Activated gamma-delta T cell treated with anti-CD3 and anti-CD28 coated beads, Interleukin-2, amount 50 U/mL, for 16 hours (primary cell): ENCODE measurements around the gene SYCE3.
"Not testable (repeated sequence)": the region's sequence is repeated elsewhere in the genome, so short reads cannot be mapped to it uniquely, and the experiment has no call there.

Experiments
- DNase-seq: peaks from one replicate; pipeline ENCODE4 v3.0.0-alpha.2; 2020; ENCODE audit warnings: low read depth

SYCE3 gene, protein sequence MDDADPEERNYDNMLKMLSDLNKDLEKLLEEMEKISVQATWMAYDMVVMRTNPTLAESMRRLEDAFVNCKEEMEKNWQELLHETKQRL

DNA sequence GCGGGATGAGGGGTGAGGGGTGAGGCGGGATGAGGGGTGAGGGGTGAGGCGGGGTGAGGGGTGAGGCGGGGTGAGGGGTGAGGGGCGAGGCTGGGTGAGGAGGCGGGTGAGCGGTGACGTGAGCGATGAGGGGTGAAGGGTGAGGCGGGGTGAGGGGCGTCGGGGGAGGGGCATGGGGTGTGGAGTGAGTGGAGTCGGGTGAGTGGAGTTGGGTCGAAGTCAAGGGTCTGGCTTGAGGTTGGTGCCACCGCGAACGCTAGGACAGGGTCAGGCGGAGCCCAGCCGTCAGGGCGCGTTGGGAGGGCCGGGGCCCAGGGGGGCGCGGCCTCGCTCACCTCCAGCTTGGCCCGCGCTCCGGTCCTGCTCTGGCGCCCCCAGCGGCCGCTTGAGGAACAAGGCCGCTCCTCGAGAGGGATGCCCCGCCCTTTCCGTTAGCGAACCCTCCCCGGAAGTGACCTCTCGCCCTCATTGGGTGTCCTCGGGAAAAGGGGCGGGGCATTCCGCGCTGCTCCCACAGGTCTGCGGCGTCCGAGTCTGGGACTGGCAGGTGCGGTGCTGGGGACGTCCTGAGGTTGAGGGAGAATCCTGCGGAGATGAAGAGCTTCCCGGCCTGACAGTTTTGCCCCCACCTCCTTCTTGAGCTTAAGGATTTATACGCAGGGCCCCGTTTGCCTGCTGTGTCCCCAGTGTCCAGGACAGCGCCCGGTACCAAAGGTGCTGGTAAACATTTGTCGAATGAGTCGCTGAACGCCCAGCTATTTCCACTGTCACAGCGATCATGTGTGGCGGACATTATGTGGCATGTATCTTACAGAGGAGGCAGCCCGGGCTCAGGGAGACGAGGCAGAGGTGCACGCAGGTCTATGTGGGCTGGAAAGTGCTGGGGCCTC is at the start of gene SYCE3:
SYCE3 (minus strand) TSS at position 397 of the 890 bp plus-strand sequence. CDS start 6,514 bp downstream, outside the sequence.
- DNase-seq = peak; percentile 94

DNA sequence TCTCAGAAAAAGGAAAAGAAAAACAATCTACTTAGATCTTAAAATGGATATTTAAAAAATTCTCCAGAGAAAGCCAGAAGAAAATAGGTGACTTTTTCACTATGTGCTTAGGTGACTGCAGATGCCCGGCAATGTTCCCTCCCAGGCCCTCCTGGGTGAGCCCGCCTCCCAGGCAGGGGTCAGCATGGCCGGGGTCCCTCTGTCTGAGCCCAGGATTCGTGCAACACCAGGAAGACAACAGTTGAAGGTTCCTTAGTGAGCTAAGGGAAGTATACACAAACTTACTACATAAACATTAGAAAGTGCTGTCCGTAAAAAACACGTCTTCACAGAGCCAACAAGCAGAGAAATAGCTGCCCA is 49.4 kb upstream of the SYCE3 start:
- DNase-seq = no peak

DNA sequence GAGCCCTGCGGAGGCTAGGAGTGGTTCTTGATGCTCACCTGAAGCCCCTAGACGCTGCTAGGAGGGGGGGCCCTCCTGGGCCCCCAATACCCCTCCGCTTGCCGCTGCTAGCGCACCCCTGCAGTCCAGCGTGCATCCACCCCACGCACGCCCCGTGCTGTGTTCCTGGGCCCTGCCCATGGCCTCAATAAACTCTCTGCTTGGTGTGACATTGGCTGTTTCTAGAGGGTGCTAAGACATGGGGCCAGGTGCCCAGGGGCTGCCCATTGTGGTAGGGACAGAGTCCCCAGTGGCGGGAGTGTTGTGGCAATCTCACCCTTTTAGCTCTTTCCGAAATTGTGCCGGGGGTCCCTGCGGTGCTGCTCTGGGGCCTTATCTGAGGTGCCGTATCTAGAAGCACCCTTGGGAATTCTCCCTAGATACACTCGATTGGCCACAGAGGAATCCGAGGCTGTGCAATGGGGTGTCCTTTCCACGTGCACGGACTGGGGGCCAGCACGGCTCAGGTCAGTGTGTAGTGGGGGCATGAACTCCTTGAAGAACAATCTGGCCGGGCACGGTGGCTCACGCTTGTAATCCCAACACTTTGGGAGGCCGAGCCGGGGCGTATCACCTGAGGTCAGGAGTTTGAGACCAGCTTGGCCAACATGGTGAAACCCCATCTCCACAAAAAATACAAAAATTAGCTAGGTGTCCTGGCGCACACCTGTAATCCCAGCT is 48.8 kb upstream of the SYCE3 start:
- no peak for DNase-seq

DNA sequence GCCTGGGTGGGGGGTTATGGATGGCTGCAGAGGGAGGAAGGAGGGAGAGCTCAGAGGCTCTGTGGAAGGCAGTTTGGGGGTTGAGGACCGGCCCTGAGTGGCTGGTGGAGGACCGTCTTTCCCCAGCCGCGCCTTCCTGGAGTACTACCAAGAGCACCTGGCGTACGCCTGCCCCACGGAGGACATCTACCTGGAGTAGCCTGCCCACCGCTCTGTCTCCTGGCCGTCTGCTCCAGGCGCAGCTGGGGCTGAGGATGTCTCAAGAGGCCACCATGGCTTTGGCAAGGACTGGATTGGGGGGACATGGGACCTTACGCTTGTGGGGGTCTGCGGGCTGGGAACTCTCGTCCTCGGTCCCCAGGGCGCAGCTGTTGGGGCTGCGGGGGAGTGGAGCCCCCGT is 47.9 kb upstream of the SYCE3 start:
- DNase-seq = no peak

DNA sequence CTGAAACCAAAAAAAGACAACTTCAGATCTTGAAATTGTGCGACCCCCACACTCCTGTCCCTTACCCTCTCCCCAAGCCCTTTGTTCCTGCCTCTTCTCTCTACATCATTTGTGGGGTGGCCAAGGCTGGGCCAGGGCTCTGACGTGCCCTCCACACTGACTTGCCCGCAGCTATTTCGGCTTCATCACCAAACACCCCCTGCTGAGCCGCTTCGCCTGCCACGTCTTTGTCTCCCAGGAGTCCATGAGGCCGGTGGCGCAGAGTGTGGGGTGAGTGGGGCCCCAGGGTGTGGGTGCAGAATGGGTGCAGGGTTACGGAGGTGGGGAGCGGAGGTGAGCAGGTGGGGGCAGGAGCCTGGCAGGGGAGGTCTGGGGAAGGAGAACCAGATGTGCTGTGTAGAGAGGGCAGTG is 47.3 kb upstream of the SYCE3 start:
- no peak for DNase-seq

DNA sequence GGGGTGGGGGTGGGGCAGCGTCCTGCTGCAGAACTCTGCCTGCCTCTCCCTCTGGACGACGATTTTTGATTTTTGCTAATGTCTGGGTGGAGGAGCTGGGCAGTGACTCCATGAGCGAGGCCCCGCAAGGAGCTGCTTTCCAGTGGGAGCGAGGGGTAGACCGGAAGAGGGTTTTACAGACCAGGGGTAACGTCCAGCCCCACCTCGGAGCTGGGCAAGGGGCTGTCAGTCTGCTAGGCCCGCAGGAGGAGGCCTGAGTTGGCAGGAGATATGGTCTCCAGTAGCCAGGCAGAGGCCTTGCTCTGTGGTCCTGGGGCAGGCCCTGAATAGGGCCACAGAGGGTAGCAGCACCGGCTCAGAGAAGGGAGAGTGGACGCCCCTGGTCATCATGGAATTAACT is 46.9 kb upstream of the SYCE3 start:
- DNase-seq = no peak

DNA sequence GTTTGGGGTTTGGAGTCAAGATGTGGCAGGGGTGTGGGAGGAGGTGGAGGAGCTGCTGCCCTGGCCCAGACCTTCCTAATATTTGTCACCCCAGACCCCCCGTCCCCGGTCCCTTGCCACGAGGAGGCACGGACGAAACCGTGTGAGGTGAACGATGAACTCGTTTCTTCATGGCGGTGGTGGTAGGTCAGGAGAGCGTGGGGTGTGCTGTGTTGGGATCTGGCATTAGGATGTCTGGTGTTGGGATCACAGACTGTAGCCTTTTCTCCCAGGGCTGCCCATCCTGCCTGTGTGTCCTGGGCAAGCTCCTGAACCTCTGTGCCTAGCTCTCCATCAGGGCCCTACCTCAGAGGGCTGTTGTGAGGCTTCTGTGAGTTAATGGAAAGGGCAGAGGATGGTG is 46.3 kb upstream of the SYCE3 start:
- no peak for DNase-seq

DNA sequence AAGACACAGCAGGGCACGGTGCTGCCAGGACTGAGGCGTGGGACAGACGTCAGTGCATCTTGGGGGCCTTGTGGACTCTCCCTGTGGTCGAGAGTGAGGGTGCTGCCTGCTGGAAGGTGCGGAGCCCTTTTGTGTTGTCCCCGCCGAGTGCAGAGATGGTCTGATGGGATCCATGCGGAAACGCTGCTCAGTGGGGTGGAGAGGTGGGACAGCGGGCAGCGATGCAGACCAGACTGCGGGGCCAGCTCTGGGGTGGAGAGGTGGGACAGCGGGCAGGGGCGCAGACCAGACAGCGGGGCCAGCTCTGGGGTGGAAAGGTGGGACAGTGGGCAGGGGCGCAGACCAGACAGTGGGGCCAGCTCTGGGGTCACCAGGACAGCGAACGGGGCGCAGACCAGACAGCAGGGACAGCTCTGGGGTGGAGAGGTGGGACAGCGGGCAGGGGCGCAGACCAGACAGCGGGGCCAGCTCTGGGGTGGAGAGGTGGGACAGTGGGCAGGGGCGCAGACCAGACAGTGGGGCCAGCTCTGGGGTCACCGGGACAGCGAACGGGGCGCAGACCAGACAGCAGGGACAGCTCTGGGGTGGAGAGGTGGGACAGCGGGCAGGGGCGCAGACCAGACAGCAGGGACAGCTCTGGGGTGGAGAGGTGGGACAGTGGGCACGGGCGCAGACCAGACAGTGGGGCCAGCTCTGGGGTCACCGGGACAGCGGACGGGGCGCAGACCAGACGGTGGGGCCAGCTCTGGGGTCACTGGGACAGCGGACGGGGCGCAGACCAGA is 45.5 kb upstream of the SYCE3 start:
- DNase-seq = not testable (repeated sequence)

DNA sequence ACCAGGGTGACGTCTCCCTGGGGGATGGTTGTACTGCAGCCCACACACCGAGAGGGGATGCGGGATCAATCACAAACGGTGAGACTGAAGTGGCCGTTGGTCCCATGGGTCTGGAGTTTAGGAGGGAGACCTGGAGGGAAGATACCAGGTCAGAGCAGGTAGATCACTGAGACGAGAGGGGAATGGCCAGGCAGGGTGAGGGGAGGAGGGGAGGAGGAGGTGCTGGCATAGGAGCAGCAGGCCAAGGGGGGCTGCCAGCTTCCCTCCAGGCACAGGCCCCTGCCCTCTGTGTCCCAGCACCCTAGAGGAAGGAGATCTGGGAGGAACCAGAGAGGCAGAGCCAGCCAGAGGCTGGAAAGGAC is 44.9 kb upstream of the SYCE3 start:
- no peak for DNase-seq

DNA sequence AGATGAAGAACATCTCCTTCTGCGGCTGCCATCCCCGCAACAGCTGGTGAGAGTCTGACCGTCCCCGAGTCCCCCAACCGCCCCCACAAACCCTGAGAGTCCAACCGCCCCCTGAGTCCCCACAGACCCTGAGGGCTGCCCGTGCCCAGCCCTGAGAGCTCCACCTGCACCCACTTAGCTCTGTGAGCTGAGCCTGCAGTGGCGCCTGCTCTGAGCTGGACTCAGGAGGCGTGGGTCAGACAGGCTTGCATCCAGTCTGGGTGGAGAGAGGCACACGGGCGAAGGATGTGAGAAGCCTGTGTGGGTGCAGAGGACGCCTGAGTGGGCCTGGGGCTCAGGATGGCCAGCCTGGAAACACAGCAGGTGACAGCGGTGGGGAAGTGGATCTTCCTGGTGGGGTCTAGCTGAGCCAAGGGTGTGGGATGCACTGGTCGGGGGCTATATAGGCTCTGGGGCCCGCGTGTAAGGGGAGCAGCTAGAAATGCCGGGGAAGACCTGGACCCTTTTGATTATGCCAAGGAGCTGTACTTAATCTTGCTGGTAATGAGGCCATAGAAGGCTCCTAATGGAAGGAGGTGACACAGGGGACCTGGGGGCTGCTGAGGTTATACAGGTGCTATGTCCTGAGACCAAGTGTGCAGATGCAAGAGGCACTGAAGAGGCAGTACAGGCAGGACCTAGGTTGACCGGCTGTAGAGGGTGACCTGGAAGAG is 44.4 kb upstream of the SYCE3 start:
- no peak for DNase-seq

DNA sequence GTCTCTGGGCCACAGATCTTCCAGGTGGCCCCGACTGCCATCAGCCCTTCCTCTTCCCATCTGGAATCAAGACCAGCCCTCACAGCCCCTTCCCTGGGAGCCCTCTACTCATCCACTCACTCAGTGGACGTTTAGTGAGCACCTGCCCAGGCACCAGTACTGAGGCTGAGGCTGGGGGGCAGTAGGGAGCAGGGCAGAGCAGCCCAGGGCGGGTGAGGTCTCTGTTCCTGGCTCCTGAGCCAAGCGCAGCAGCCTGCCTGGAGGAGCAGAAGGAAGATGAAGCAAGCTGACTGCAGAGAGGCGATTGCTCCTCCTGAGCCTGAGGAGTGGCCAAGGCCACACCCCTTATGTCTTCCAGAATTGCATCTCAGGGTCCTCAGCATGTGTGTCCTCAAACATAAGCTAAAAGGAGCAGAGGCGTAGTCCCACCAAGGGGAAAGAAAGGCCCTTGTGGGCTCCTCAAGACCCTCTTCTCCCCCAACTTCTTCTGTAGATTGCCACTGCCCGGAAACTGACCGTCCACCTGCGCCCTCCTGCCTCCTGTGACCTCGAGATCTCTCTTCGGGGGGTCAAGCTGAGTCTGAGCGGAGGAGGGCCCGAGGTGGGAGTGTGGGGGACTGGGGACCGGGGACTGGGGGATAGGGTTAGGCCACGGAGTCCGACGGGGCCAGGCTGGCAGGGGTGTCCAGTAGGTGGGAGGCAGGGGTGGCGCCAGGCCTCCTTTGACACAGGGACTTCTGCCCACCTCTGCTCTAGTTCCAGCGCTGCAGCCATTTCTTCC is 43.6 kb upstream of the SYCE3 start:
- no peak for DNase-seq

DNA sequence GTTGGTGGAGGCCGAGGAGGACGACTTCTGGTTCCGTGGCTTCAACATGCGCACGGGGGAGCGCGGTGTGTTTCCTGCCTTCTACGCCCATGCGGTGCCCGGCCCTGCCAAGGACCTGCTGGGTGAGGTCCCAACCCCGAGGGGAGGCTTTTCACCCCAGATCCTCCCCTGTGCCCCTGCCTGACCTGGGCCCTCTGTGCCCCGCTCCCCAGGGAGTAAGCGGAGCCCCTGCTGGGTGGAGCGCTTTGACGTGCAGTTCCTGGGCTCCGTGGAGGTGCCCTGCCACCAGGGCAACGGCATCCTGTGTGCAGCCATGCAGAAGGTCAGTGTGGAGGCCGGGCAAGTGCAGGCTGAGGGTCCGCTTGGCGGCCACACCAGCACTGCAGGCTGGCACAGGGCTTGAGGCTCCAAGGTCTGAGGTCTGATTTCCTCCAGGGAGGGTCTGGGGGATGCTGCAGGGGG is 42.9 kb upstream of the SYCE3 start:
- no peak for DNase-seq

DNA sequence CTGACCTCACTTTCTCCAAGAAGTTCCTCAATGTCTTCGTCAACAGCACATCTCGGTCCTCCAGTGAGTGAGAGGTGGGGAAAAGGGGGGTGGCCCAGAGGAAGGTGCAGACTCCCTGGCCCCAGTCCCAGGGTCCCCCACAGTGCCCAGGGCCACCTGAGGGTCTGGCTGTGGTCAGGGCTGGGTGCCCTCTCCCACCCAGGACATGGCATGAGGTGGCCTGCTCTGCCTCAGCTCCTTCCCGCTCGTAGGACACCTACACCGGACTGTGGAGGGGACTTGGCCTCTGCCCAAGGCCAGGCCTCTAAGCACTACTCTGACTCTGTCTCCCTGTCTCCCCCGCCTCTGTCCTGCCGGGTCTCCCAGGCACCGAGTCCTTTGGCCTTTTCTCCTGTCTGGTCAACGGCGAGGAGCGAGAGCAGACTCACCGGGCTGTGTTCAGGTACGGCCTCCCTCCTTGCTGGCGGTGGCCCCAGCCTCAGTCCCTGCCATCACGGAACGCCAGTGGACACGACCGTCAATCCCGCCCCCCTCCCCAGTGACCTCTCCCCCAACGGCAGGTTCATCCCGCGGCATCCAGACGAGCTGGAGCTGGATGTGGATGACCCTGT is 42.4 kb upstream of the SYCE3 start:
- no peak for DNase-seq

DNA sequence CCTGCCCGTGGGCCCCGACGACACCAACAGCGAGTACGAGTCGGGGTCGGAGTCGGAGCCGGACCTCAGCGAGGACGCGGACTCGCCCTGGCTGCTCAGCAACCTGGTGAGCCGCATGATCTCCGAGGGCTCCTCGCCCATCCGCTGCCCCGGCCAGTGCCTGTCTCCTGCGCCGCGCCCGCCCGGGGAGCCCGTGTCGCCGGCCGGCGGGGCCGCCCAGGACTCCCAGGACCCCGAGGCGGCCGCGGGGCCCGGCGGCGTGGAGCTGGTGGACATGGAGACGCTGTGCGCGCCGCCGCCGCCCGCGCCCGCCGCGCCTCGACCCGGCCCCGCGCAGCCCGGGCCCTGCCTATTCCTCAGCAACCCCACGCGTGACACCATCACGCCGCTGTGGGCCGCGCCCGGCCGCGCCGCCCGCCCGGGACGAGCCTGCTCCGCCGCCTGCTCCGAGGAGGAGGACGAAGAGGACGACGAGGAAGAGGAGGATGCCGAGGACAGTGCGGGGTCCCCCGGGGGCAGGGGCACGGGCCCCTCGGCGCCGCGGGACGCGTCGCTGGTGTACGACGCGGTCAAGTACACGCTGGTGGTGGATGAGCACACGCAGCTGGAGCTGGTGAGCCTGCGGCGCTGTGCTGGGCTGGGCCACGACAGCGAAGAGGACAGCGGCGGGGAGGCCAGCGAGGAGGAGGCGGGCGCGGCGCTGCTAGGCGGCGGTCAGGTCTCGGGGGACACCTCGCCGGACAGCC is 41.7 kb upstream of the SYCE3 start:
- DNase-seq = no peak

DNA sequence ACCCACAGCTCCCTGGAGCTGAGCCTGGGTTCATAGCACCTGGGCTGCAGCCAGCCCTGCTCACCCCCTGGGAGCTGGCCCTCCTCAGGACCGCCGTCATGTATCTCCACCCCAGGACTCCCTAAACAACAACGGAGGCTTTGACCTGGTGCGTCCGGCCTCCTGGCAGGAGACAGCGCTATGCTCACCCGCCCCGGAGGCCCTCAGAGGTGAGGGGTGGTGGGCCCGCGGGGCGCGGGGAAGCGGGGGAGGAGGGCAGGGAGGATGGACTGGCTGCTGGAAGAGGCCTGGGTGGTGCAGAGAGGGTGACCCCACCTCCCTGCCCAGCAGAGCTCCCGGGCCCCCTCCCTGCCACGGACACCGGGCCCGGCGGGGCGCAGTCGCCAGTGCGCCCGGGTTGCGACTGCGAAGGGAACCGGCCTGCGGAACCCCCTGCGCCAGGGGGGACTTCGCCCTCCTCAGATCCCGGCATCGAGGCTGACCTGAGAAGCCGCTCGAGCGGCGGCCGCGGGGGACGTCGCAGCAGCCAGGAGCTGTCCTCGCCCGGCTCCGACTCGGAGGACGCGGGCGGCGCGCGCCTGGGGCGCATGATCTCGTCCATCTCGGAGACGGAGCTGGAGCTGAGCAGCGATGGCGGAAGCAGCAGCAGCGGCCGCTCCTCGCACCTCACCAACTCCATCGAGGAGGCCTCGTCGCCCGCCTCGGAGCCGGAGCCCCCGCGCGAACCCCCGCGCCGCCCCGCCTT is 41.0 kb upstream of the SYCE3 start:
- DNase-seq = no peak

DNA sequence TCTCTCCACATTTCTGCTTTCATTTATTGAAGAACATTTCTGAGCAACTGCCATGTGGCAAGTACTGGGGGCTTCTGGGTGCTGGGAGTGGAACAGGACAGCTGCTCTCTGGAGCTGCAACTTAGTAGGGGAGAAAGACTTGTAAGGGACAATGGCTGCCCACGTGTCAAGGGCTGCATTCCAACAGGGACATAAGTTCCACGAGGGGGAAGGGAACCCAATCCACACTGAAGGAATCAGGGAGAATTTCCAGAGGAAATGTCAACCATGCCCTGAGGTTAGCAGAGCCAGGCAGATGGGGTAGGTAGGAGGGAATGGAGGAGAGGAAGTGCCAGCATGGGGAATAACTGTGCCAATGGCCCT is 39.6 kb upstream of the SYCE3 start:
- DNase-seq = no peak

DNA sequence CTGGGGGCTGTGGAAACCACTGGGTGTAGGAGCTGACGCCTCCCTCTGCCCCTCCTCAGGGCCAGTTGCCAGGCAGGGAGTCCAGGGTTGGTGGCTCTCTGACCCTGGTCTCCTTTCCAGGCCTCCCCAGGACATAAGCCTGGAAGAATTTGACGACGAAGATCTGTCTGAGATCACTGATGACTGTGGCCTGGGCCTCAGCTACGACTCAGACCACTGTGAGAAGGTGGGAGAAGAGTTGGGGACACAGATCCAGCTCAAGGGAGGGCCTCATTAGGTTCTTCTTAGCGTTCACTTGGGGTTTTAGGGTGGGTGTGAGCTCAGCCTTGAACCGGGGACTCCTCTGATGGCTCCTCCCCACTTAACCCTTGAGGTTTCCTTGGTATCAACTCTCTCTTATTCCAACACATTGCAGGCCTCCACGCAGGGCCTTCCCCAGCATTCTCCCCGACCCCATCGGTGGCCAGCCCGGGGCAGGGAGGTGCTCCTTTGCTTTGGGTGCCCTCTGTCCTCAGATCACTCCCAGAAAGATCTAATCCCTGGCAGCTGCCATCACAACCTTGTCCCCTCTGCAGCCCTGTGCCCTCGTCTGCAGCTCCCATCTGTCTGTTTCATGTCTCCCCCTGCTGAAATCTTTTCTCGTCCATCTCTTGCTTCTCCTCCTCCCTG is 39.1 kb upstream of the SYCE3 start:
- no peak for DNase-seq

DNA sequence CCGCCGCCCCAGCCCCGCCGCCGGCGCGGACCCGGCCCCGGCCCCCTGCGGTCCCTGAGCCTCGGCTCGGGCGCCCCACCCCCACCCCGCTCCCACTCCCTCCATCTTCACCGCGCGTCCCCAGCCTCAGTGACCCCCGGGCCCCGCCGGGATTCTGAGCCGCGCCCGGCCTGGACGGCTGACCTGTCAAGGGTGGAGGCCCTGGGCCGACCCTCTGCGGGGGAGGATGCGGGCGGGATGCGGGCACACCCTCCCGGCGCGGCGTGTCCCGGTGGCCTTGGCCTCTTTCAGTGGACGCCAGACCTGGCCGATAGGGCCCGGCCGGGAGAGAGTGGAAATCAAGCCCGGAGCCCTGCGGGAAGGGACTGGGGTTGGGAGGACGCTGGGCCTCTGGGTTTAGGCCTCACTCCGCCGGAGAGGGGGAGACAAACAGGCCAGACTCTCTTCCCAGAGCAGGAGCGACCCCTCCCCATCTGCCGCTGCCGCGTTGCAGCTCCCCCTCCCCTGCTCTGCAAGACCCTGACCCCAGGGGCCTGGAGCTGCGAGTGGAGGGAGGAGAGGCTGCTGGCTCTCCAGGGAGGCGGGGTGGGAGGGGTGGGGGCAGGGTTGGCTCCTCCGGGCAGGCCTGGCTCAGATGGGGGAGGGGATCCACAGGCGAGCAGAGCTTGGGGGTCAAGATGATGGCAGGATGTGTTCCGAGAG is 38.4 kb upstream of the SYCE3 start:
- no peak for DNase-seq
